Skeletal muscle tissue (tissue), 4 donors: Measurements from ENCODE around the gene PBX4. TPM values are rescaled to one million over a fixed set of nuclear protein-coding genes. Genes with fewer than 3 reads are reported as not detected.

ENCODE experiments used
- H3K27ac ChIP-seq: one replicate; pipeline ENCODE4 v1.7.0; 2013; ENCODE audit warnings: mild to moderate bottlenecking, low read depth, low read length, inconsistent platforms
- H3K27me3 ChIP-seq, 3 donors: one replicate each; pipeline ENCODE4 v1.7.0; 2013; ENCODE audit warnings: low read length in 3 of 3; ENCODE audit not compliant: control insufficient read depth in 3 of 3, insufficient read depth in 3 of 3
- H3K36me3 ChIP-seq, 3 donors: one replicate each; pipeline ENCODE4 v1.7.0; 2013; ENCODE audit warnings: low read length in 3 of 3; ENCODE audit not compliant: control insufficient read depth in 3 of 3, insufficient read depth in 3 of 3
- H3K4me1 ChIP-seq, 3 donors: one replicate each; pipeline ENCODE4 v1.7.0; 2013; ENCODE audit warnings: low read length in 3 of 3, mild to moderate bottlenecking in 3 of 3; ENCODE audit not compliant: control insufficient read depth in 3 of 3, insufficient read depth in 3 of 3
- H3K4me3 ChIP-seq, 3 donors: one replicate each; pipeline ENCODE4 v1.7.0; 2013; ENCODE audit warnings: low read length in 3 of 3
- H3K9ac ChIP-seq, 3 donors: one replicate each; pipeline ENCODE4 v1.7.0; 2013; ENCODE audit warnings: low read length in 3 of 3, mild to moderate bottlenecking in 3 of 3, moderate library complexity in 2 of 3, low read depth in 1 of 3
- H3K9me3 ChIP-seq, 3 donors: one replicate each; pipeline ENCODE4 v1.7.0; 2013; ENCODE audit warnings: low read length in 3 of 3; ENCODE audit not compliant: control insufficient read depth in 3 of 3
- total RNA-seq: library from RNA; depleted of rRNA; stranded (reverse); fragments of >200 nt; gene quantifications from one replicate; pipeline ENCODE4 v1.2.3, GENCODE V29; 2014
- donor health status: Osteomylitis.

Gene PBX4
- total RNA-seq, 1 donor from 2014 or later = 1.6 TPM

DNA sequence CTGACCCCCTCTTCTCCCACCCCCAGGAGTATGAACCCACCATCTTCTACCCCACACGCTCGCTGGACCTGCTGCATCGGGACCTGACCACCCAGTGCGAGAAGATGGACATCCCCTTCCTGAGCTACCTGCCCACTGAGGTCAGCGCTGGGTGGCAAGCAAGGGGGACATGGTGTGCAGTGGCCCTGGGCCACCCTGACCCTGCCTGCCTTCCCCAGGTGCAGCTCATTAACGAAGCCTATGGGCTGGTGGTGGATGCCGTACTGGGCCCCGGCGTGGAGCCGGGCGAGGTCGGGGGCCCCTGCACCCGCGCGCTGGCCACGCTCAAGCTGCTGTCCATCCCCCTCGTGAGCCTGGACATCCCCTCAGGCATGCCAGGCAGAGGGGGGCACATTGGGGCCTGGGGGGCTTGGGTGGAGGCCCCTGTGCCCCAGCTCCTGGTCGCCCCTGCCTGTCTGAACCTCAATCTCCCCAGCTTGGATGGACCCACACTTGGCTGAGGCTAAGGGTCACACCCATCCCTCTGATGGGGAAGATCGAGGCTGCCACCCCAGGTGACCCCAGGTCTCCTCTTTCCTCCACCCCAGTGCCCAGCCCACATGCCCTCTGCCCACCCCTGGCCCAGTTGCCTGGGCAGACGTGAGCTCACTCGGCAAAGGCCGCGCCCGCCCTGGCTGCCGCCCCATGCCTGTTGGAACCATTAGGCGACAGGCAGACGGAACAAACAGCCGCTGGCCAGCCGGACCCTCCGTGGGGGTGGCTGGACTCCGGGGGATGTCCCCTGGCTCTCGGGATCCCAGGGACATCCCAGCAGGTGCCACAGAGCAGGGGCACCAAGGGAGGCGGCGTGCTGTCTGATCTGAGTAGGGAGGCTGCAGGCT, 82.9 kb downstream of the PBX4 start:
- Histone ChIP-seq H3K36me3 (peaks cover 0 to 2% (median 0%) of the 10 kb centered on the region in 3 donors), H3K4me3 (no peak overlapping the region), H3K9ac (no peak overlapping the region), H3K27me3 (peaks cover 28 to 35% (median 32%) of the 10 kb centered on the region in 3 donors), H3K4me1 (peaks cover 17 to 31% (median 17%) of the 10 kb centered on the region in 3 donors), H3K9me3 (no peaks in the 10 kb centered on the region), H3K27ac (no peak overlapping the region)

DNA sequence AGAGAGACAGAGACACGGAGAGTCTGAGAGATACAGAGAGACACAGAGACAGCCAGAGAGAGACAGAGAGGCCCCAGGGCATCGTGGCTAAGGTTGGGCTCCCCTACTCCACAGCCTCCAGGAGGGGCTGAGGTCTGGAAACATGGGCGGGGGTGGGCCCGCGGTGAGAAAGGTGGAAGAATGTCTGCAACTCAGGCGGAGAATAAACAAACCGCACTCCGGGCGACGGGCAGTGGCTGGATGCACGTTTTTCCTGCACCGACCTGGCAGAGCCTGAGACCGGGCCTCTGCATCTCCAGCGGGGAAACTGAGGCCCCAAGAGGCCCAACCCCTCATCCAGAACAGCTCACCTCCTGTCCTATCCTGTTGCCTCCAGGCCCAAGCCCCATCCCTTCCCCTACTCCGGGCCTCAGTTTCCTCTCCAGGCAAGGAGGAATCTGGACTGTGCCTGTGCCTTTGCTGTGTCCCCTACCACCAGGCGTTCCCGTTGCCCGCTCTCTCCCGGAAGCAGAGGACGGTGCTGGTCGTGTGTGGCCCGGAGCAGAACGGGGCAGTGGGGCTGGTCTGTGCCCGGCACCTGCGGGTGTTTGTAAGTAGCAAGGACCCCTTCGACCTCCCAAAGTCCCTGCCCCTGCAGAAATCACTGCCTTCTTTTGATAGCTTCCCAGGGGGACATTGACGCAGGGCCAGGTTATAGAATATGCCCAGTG, 83.8 kb downstream of the PBX4 start:
- H3K9me3 ChIP-seq = no peaks in the 10 kb centered on the region
- no peak overlapping the region for H3K27ac ChIP-seq
- H3K27me3 ChIP-seq = peaks cover 23 to 28% (median 26%) of the 10 kb centered on the region in 3 donors
- peaks cover 0 to 2% (median 0%) of the 10 kb centered on the region in 3 donors for H3K36me3 ChIP-seq
- H3K9ac ChIP-seq = no peak overlapping the region
- H3K4me3 ChIP-seq = no peak overlapping the region
- H3K4me1 ChIP-seq = peaks cover 14 to 26% (median 17%) of the 10 kb centered on the region in 3 donors

DNA sequence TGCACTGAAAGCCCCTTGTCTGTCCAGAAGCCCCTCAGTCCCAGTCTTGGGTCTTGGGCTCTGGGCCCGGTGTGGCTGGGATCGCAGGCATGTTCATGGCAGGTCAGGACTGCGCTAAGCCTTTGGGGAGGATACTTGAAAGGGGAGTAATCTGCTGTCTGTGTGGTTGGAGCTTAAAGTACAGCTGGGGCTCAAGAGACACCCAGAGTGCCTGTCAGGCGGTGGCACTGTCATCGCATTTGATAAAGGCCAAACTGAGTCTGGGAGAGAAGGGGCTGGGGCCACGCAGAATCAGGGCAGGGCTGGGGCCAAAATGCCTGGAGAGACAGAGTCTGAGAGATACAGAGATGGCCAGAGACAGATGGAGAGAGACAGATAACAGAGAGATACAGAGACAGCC, 84.6 kb downstream of the PBX4 start:
- Histone ChIP-seq H3K4me3 (no peak overlapping the region), H3K9me3 (no peaks in the 10 kb centered on the region), H3K36me3 (peaks cover 0 to 2% (median 2%) of the 10 kb centered on the region in 3 donors), H3K27ac (no peak overlapping the region), H3K4me1 (peaks cover 14 to 24% (median 17%) of the 10 kb centered on the region in 3 donors), H3K27me3 (peaks cover 18 to 22% (median 21%) of the 10 kb centered on the region in 3 donors), H3K9ac (no peak overlapping the region)

GRCh38 chr19:19532806-19533701, 85.4 kb downstream of the PBX4 start:
- Histone ChIP-seq H3K27ac (no peak overlapping the region), H3K36me3 (peaks cover 3 to 4% (median 4%) of the 10 kb centered on the region in 3 donors), H3K9ac (peak overlapping the region in 1 of 3 donors; percentile 57), H3K4me3 (no peak overlapping the region), H3K4me1 (peaks cover 7 to 16% (median 11%) of the 10 kb centered on the region in 3 donors), H3K9me3 (no peaks in the 10 kb centered on the region), H3K27me3 (peaks cover 10 to 14% (median 13%) of the 10 kb centered on the region in 3 donors)

DNA sequence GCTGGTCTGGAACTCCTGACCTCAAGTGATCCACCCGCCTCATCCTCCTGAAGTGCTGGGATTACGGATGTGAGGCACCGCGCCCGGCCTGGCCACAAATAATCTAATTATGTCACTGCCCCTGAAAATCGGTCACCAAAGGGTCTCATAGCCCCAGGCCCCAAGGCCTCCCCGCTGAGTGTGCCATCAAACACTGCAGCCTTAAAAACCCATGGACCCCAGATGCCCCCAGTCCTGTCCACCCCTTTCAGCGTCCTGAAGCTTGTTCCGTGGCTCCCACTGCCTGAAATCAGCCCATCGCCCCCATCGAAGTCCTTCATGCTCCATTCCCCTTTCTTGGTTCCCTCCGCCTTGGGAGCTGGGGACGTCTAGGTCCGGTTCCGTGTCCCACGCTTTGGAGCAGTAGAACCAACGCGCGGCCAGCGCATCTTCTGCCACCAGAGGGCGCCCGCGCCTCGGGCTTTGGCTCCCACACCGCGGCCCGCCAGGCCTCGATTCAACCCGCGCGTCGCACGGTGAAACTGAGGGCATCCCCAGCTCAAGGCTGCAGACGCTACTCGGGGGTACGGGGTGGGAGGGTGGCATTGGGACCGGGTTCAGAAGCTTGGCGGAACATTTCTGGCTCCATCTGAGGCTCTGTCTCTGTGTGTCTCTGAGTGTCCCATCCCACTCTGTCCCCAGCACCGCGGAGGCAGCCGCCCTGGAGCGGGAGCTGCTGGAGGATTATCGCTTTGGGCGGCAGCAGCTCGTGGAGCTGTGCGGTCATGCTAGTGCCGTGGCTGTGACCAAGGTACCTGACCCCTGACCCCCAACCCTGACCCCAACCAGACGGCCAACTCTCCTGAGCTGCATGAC, 86.3 kb downstream of the PBX4 start:
- peak overlapping the region in 2 of 3 donors; percentile 20 to 57 for H3K9ac ChIP-seq
- H3K36me3 ChIP-seq = peaks cover 11 to 12% (median 12%) of the 10 kb centered on the region in 3 donors
- H3K4me3 ChIP-seq = peak overlapping the region in 2 of 3 donors; percentile 6 to 30
- H3K4me1 ChIP-seq = peaks cover 7 to 12% (median 8%) of the 10 kb centered on the region in 3 donors
- no peak overlapping the region for H3K27ac ChIP-seq
- no peaks in the 10 kb centered on the region for H3K9me3 ChIP-seq
- H3K27me3 ChIP-seq = peaks cover under 1 to 6% (median 4%) of the 10 kb centered on the region in 3 donors

- Histone ChIP-seq H3K27ac (no peak overlapping the region), H3K27me3 (peaks cover 0 to 3% (median 0%) of the 10 kb centered on the region in 3 donors), H3K4me3 (no peak overlapping the region), H3K36me3 (peaks cover 16 to 19% (median 18%) of the 10 kb centered on the region in 3 donors), H3K9me3 (no peaks in the 10 kb centered on the region), H3K4me1 (peaks cover 7 to 12% (median 8%) of the 10 kb centered on the region in 3 donors), H3K9ac (no peak overlapping the region)
Observed at GRCh38 chr19:19530889-19531288, 87.6 kb downstream of the PBX4 start.

GRCh38 chr19:19530423-19530804, 88.1 kb downstream of the PBX4 start:
- Histone ChIP-seq H3K27ac (no peak overlapping the region), H3K9ac (no peak overlapping the region), H3K36me3 (peaks cover 16 to 20% (median 19%) of the 10 kb centered on the region in 3 donors), H3K9me3 (no peaks in the 10 kb centered on the region), H3K4me3 (no peak overlapping the region), H3K4me1 (peaks cover 7 to 14% (median 8%) of the 10 kb centered on the region in 3 donors), H3K27me3 (no peaks in the 10 kb centered on the region)

DNA sequence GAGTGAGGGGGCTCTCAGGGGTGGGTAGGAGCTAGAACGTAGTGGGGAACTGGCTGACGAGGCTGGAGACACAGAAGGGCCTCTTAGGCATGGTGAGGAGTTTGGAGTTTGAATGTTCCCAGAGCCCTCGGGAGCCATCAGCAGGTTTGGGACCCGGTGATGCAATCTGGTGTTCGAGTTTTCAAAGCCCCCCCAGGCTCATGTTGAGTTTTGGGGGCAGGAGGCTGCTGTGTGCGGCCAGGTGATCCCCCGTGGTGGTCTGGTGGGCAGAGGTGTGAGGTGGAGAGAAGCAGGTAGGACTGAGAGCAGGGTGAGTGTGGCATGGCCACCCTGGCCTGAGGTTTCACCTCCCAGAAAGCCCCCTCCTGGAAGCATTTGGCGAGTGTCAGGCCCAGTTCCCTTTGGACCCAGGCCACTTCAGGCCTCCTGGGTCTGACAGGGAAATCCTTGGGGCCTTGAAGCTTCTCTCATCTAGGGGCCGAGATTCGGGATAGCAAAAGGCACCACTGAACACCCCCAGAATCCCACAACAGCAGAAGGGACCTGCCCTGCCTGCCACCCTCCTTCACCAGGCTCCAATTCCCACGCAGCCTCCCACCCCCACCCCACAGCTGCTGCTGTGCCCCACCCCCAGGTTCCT, 88.6 kb downstream of the PBX4 start:
- H3K36me3 ChIP-seq = peaks cover 14 to 25% (median 19%) of the 10 kb centered on the region in 3 donors
- no peak overlapping the region for H3K4me3 ChIP-seq
- no peak overlapping the region for H3K9ac ChIP-seq
- H3K27me3 ChIP-seq = no peaks in the 10 kb centered on the region
- H3K27ac ChIP-seq = no peak overlapping the region
- H3K9me3 ChIP-seq = no peaks in the 10 kb centered on the region
- H3K4me1 ChIP-seq = peaks cover 8 to 19% (median 9%) of the 10 kb centered on the region in 3 donors
